H9 (cell line): Measurements from ENCODE around the gene ZC3H12D. TPM values are rescaled to one million over a fixed set of nuclear protein-coding genes. Genes with fewer than 3 reads are reported as not detected.
"Not testable (repeated sequence)": the region's sequence is repeated elsewhere in the genome, so short reads cannot be mapped to it uniquely, and the experiment has no call there.

Experiments used
- DNase-seq: peaks from one replicate; pipeline ENCODE4 v3.0.0-alpha.2; 2017
- H2AFZ ChIP-seq: one replicate; pipeline ENCODE4 v1.6.1; 2013; ENCODE audit warnings: mild to moderate bottlenecking, low read length, control low read depth, moderate library complexity
- H2AK5ac ChIP-seq: 2 replicates; pipeline ENCODE4 v1.6.1; 2013; ENCODE audit warnings: low read length, control low read depth, mixed read lengths; ENCODE audit not compliant: insufficient read length
- H2BK120ac ChIP-seq: one replicate; pipeline ENCODE4 v1.6.1; 2013; ENCODE audit warnings: low read depth, mild to moderate bottlenecking, low read length, control low read depth, inconsistent platforms; ENCODE audit not compliant: poor library complexity, severe bottlenecking
- H2BK12ac ChIP-seq: 2 replicates; pipeline ENCODE4 v1.6.1; 2013; ENCODE audit warnings: low read length, control low read depth, mixed read lengths, low read depth; ENCODE audit not compliant: insufficient read length
- H2BK15ac ChIP-seq: 2 replicates; pipeline ENCODE4 v1.6.1; 2013; ENCODE audit warnings: low read depth, low read length, control low read depth
- H2BK20ac ChIP-seq: one replicate; pipeline ENCODE4 v1.6.1; 2013; ENCODE audit warnings: low read depth, mild to moderate bottlenecking, low read length, control low read depth, inconsistent platforms; ENCODE audit not compliant: poor library complexity, severe bottlenecking
- H2BK5ac ChIP-seq: 2 replicates; pipeline ENCODE4 v1.6.1; 2013; ENCODE audit warnings: low read length, control low read depth, mixed read lengths; ENCODE audit not compliant: insufficient read length
- H3K14ac ChIP-seq: 2 replicates; pipeline ENCODE4 v1.6.1; 2013; ENCODE audit warnings: low read length, control low read depth; ENCODE audit not compliant: insufficient read depth
- H3K18ac ChIP-seq: 2 replicates; pipeline ENCODE4 v1.6.1; 2013; ENCODE audit warnings: low read depth, mild to moderate bottlenecking, mixed read lengths, low read length, control low read depth; ENCODE audit not compliant: insufficient read length
- H3K23ac ChIP-seq: 2 replicates; pipeline ENCODE4 v1.6.1; 2013; ENCODE audit warnings: low read length, control low read depth, mixed read lengths, low read depth; ENCODE audit not compliant: insufficient read length
- H3K23me2 ChIP-seq: 2 replicates; pipeline ENCODE4 v1.6.1; 2013; ENCODE audit warnings: low read depth, mild to moderate bottlenecking, mixed read lengths, low read length, control low read depth; ENCODE audit not compliant: insufficient read length, poor library complexity, severe bottlenecking
- H3K27ac ChIP-seq: 2 replicates; pipeline ENCODE4 v1.5.1; 2013; ENCODE audit warnings: low read length, control low read depth, mixed read lengths, low read depth; ENCODE audit not compliant: insufficient read length
- H3K27me3 ChIP-seq: 2 replicates; pipeline ENCODE4 v1.6.1; 2013; ENCODE audit warnings: low read length, control low read depth, inconsistent platforms; ENCODE audit not compliant: insufficient read depth
- H3K4ac ChIP-seq: 2 replicates; pipeline ENCODE4 v1.6.1; 2013; ENCODE audit warnings: low read depth, mild to moderate bottlenecking, control low read depth, inconsistent platforms, low read length, moderate library complexity
- H3K4me1 ChIP-seq: 2 replicates; pipeline ENCODE4 v1.6.1; 2013; ENCODE audit warnings: low read length, control low read depth, inconsistent platforms; ENCODE audit not compliant: insufficient read depth
- H3K4me2 ChIP-seq: 2 replicates; pipeline ENCODE4 v1.6.1; 2013; ENCODE audit warnings: low read length, control low read depth, mixed read lengths; ENCODE audit not compliant: insufficient read length, insufficient read depth
- H3K56ac ChIP-seq: 2 replicates; pipeline ENCODE4 v1.6.1; 2013; ENCODE audit warnings: low read depth, mild to moderate bottlenecking, mixed read lengths, low read length, control low read depth; ENCODE audit not compliant: insufficient read length
- H3K79me1 ChIP-seq: 2 replicates; pipeline ENCODE4 v1.6.1; 2013; ENCODE audit warnings: low read depth, mild to moderate bottlenecking, moderate library complexity, low read length, control low read depth, inconsistent platforms; ENCODE audit not compliant: insufficient read depth, poor library complexity, severe bottlenecking
- H3K79me2 ChIP-seq: 2 replicates; pipeline ENCODE4 v1.6.1; 2013; ENCODE audit warnings: low read length, control low read depth, inconsistent platforms; ENCODE audit not compliant: insufficient read depth
- H3K9ac ChIP-seq: 2 replicates; pipeline ENCODE4 v1.6.1; 2013; ENCODE audit warnings: low read length, control low read depth, mixed read lengths; ENCODE audit not compliant: insufficient read length; ENCODE audit errors: extremely low read depth
- H3K9me3 ChIP-seq: one replicate; pipeline ENCODE4 v1.6.1; 2013; ENCODE audit warnings: low read depth, low read length, inconsistent platforms; ENCODE audit not compliant: control insufficient read depth
- H3T11ph ChIP-seq: one replicate; pipeline ENCODE4 v1.6.1; 2013; ENCODE audit warnings: mild to moderate bottlenecking, low read length, control low read depth, inconsistent platforms
- H4K20me1 ChIP-seq: one replicate; pipeline ENCODE4 v1.6.1; 2013; ENCODE audit not compliant: control insufficient read depth, insufficient read length, insufficient read depth
- H4K5ac ChIP-seq: 2 replicates; pipeline ENCODE4 v1.6.1; 2013; ENCODE audit warnings: low read depth, mild to moderate bottlenecking, mixed read lengths, low read length, control low read depth; ENCODE audit not compliant: insufficient read length
- H4K8ac ChIP-seq: replicated peaks from 2 replicates; pipeline ENCODE4 v1.6.1; 2013; ENCODE audit warnings: low read length, control low read depth, mixed read lengths, low read depth; ENCODE audit not compliant: insufficient read length
- H4K91ac ChIP-seq: 2 replicates; pipeline ENCODE4 v1.6.1; 2013; ENCODE audit warnings: low read depth, mild to moderate bottlenecking, moderate library complexity, mixed read lengths, low read length, control low read depth; ENCODE audit not compliant: insufficient read length
- H3K27ac Mint-ChIP-seq, 3 experiments: 2 replicates in 2 of 3; 3 replicates in 1 of 3; pipeline ENCODE4 v1.8.0; 2020 to 2021; ENCODE audit warnings: mixed read lengths in 3 of 3, mild to moderate bottlenecking in 1 of 3, moderate library complexity in 1 of 3
- H3K27me3 Mint-ChIP-seq: 2 replicates; pipeline ENCODE4 v1.8.0; 2021; ENCODE audit warnings: low read depth, mild to moderate bottlenecking, moderate library complexity, mixed read lengths
- H3K36me3 Mint-ChIP-seq, 3 experiments: 2 replicates in 2 of 3; 3 replicates in 1 of 3; pipeline ENCODE4 v1.8.0; 2020 to 2021; ENCODE audit warnings: low read depth in 3 of 3, mixed read lengths in 3 of 3; ENCODE audit not compliant: insufficient read depth in 1 of 3
- H3K4me1 Mint-ChIP-seq, 2 experiments: 2 replicates each; pipeline ENCODE4 v1.8.0; 2020; ENCODE audit warnings: mixed read lengths in 2 of 2
- H3K4me3 Mint-ChIP-seq, 2 experiments: 2 replicates in 1 of 2; 3 replicates in 1 of 2; pipeline ENCODE4 v1.8.0; 2020 to 2021; ENCODE audit warnings: mild to moderate bottlenecking in 2 of 2, mixed read lengths in 2 of 2, moderate library complexity in 1 of 2
- H3K9me3 Mint-ChIP-seq, 2 experiments: 2 replicates in 1 of 2; 3 replicates in 1 of 2; pipeline ENCODE4 v1.8.0; 2020; ENCODE audit warnings: mild to moderate bottlenecking in 2 of 2, mixed read lengths in 2 of 2, moderate library complexity in 1 of 2
- WGBS: extraction: QIAGEN DNeasy Blood & Tissue Kit; methylation state at CpG from one replicate; pipeline ENCODE4 v1.1.7; 2013; ENCODE audit warnings: missing lambda C conversion rate, low lambda C conversion rate, mixed read lengths; ENCODE audit not compliant: insufficient read length; ENCODE audit errors: extremely low coverage; 5-methylcytosine and 5-hydroxymethylcytosine counted together
- total RNA-seq: library from RNA; stranded (reverse); gene quantifications from 2 replicates; pipeline ENCODE4 v1.2.1, GENCODE V29; 2021
- TF ChIP-seq, protein P1 (sequence below): fragments of 200-600 bp; sonication (generic); conservative IDR thresholded peaks from 3 replicates; pipeline ENCODE4 v1.8.0; 2021; ENCODE audit warnings: antibody characterized with exemption, mild to moderate bottlenecking

ZC3H12D gene
- total RNA-seq, 1 experiment from 2014 or later: 0.07 TPM

DNA sequence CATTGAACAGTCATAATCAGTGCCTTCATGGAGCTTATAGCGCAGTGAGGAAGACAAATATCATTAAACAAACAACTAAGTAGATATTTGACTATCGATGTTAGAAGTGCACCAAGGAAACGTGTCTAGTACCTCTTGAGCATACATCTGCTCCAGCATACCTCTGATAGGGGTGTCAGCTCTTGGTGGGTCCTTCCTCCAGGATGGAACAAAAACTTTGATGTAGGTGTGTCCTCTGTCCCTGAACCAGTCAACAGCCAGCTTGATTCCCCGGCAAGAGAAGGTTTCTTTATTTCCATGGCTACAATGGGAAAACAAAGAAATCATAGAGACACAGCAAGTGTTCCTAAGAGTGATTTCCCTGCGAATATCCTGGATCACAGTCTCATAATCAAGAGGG lies 23.1 kb downstream of the ZC3H12D start:
- H2BK20ac ChIP-seq: no peak overlapping the region
- H3K27ac ChIP-seq: no peak overlapping the region
- H3K14ac ChIP-seq: no peak overlapping the region
- no peak overlapping the region for H2BK12ac ChIP-seq
- H4K91ac ChIP-seq: no peak overlapping the region
- no peak overlapping the region for H2BK5ac ChIP-seq
- H4K20me1 ChIP-seq: no peaks in the 10 kb centered on the region
- no peak overlapping the region for H3K23ac ChIP-seq
- no peaks in the 10 kb centered on the region for H3K9me3 Mint-ChIP-seq
- H3K4me3 Mint-ChIP-seq: no peak overlapping the region
- H3K27ac Mint-ChIP-seq: no peak overlapping the region
- H3K79me2 ChIP-seq: no peaks in the 10 kb centered on the region
- no peak overlapping the region for H3K56ac ChIP-seq
- H4K5ac ChIP-seq: no peak overlapping the region
- no peak overlapping the region for H3K4ac ChIP-seq
- no peak overlapping the region for H2BK15ac ChIP-seq
- H3K4me1 ChIP-seq: no peaks in the 10 kb centered on the region
- H3K79me1 ChIP-seq: no peaks in the 10 kb centered on the region
- no peak for DNase-seq
- H3K4me1 Mint-ChIP-seq: no peaks in the 10 kb centered on the region
- H2BK120ac ChIP-seq: no peak overlapping the region
- H4K8ac ChIP-seq: no peak overlapping the region
- no peak overlapping the region for H3K9ac ChIP-seq
- no peaks in the 10 kb centered on the region; the same call in 1 of the 2 replicates for H3K27me3 ChIP-seq
- WGBS: no CpG with 5 or more reads among the region's 5 CpGs
- no peaks in the 10 kb centered on the region for H3K36me3 Mint-ChIP-seq
- H2AK5ac ChIP-seq: no peak overlapping the region
- no peak overlapping the region for H3K4me2 ChIP-seq
- no peak overlapping the region for H2AFZ ChIP-seq
- H3K27me3 Mint-ChIP-seq: peaks cover 20% of the 10 kb centered on the region
- H3K23me2 ChIP-seq: no peaks in the 10 kb centered on the region
- no peaks in the 10 kb centered on the region for H3K9me3 ChIP-seq
- TF ChIP-seq, protein P1, sequence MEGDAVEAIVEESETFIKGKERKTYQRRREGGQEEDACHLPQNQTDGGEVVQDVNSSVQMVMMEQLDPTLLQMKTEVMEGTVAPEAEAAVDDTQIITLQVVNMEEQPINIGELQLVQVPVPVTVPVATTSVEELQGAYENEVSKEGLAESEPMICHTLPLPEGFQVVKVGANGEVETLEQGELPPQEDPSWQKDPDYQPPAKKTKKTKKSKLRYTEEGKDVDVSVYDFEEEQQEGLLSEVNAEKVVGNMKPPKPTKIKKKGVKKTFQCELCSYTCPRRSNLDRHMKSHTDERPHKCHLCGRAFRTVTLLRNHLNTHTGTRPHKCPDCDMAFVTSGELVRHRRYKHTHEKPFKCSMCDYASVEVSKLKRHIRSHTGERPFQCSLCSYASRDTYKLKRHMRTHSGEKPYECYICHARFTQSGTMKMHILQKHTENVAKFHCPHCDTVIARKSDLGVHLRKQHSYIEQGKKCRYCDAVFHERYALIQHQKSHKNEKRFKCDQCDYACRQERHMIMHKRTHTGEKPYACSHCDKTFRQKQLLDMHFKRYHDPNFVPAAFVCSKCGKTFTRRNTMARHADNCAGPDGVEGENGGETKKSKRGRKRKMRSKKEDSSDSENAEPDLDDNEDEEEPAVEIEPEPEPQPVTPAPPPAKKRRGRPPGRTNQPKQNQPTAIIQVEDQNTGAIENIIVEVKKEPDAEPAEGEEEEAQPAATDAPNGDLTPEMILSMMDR: no peak
- H3K18ac ChIP-seq: no peak overlapping the region
- H3T11ph ChIP-seq: no peak overlapping the region

DNA sequence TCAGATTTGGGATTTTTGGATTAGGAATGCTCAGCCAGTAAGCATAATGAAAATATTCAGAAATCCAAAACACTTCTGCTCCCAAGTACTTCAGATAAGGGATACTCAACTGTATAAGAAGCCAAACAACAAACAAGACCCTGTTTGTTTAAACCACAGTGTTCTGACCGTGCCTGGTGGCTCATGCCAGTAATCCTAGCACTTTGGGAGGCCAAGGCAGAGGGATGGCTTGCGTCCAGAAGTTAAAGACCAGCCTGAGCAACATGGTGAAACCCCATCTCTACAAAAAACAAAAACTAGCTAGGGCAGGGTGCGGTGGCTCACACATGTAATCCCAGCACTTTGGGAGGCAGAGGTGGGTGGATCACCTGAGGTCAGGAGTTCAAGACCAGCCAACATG lies 24.6 kb downstream of the ZC3H12D start:
- H3K27ac ChIP-seq, H2BK15ac ChIP-seq: not testable (repeated sequence)
- WGBS: no CpG with 5 or more reads among the region's 3 CpGs

More for the DNA sequence above, 24.6 kb downstream of the ZC3H12D start:
- not testable (repeated sequence) for H3K79me1 ChIP-seq, H3K4ac ChIP-seq, H3K4me1 ChIP-seq, H3K27me3 ChIP-seq, H2BK5ac ChIP-seq, H2BK12ac ChIP-seq, H2BK120ac ChIP-seq, DNase-seq, H3K27ac Mint-ChIP-seq, H4K8ac ChIP-seq, H3K79me2 ChIP-seq, H3K18ac ChIP-seq, H3T11ph ChIP-seq, H3K4me1 Mint-ChIP-seq, H4K91ac ChIP-seq, H3K14ac ChIP-seq, H2AK5ac ChIP-seq, H4K20me1 ChIP-seq, H3K9me3 Mint-ChIP-seq, H3K4me3 Mint-ChIP-seq, H4K5ac ChIP-seq, H3K9ac ChIP-seq, H3K56ac ChIP-seq, H2BK20ac ChIP-seq, H2AFZ ChIP-seq, H3K23me2 ChIP-seq, H3K36me3 Mint-ChIP-seq, H3K4me2 ChIP-seq, H3K23ac ChIP-seq, H3K9me3 ChIP-seq
- H3K27me3 Mint-ChIP-seq: peaks cover 20% of the 10 kb centered on the region
